ENCODE measurements around the gene ASRGL1. TPM values are rescaled to one million over a fixed set of nuclear protein-coding genes. Genes with fewer than 3 reads are reported as not detected.
A peak's percentile ranks its signal among the peaks of the same experiment; 100 is the strongest.

ASRGL1 gene
- total and polyA plus RNA-seq, 12 donors, result 0.48 to 17.2 (median 4.5) TPM

DNA sequence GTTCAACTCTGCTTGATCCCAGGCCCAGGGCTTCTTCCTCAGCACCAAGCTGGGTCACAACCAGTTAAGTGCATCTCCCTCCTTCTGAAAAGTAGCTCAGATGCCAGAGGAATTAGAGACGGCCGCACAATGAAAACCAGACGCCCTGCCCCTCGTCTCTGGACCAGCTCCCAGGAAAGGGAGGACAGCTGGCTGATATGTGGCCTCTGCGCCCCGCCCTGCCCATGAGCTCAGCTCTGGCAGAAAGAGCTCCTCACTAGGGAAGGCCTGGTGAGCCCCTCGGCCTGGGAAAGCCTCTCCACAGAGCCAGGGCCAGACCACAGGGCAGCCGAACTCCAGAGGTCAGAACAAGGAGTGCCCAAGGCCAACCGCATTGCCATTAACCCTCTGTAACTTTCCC is 63.5 kb downstream of the ASRGL1 start:
- 49 to 80% (median 54%) methylated on average over 1 to 9 of the region's 9 CpGs for WGBS, 4 donors
- intact Hi-C loops (cut with DNase I), result no loop called here
- Histone ChIP-seq H3K4me1 (replicated peaks in 1 of 2) (peaks cover 0 to 28% of the 10 kb centered on the region in 2 donors), H3K4me3 (no peak overlapping the region), H3K27me3 (no peaks in the 10 kb centered on the region), H3K27ac (peak overlapping the region in 2 of 5 donors; percentile 45 to 88), H3K9me3 (replicated peaks in 1 of 3) (no peaks in the 10 kb centered on the region), H3K36me3 (replicated peaks in 1 of 2) (no peaks in the 10 kb centered on the region)
- DNase-seq, result peak in 6 of 7 donors; percentile 49 to 88 (median 68)
- TF ChIP-seq POLR2A (IDR thresholded peaks at IDR 0.05), result no peak

DNA sequence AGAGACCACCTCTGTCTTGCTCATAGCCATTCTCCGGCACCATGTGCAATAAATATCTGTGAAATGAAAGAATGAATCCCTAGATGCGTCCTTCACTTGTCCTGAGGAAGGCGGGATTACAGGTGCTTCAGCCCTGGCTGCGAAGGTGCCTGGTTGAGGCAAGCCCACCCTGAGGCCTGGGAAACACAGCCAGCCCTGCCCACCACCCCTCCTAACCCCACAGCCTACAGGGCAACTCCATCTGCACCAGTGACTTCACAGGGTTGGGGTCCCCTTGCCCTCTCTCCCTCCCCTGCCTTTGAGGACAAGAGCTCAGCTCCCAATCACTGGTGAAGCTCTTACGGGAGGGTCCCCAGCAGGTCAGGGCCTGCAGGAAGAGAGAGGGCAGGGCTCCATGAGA is 64.1 kb downstream of the ASRGL1 start:
- no peak for TF ChIP-seq POLR2A (IDR thresholded peaks at IDR 0.05)
- no peaks in the 10 kb centered on the region for H3K9me3 ChIP-seq (replicated peaks in 1 of 3)
- no peaks in the 10 kb centered on the region for H3K27me3 ChIP-seq
- DNase-seq, result no peak
- peaks cover 0 to 28% of the 10 kb centered on the region in 2 donors for H3K4me1 ChIP-seq (replicated peaks in 1 of 2)
- intact Hi-C loops (cut with DNase I), result no loop called here
- H3K27ac ChIP-seq, result peak overlapping the region in 3 of 5 donors; percentile 15 to 88 (median 44)
- WGBS, 4 donors, result 69 to 94% (median 91%) methylated on average over 2 to 5 of the region's 5 CpGs
- H3K36me3 ChIP-seq (replicated peaks in 1 of 2), result no peaks in the 10 kb centered on the region
- H3K4me3 ChIP-seq, result no peak overlapping the region

DNA sequence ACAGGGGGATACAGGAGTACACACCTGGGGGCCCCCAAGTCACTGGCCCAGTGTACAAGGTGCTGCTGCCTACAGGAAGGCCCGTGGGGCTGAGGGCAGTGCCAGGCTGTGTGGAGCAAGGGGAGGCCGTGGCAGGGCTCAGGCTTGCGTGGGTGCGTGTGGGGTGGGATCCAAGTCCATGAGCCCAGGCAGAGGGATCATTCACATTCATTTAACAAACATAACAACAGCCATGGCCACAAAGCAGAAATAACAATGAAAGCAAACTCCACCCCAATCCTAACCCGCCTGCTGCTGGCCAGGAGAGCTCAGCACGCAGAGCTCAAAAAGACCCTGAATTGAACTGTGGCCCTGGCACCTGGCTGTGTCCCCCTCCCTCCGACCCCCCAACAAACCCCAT is 64.6 kb downstream of the ASRGL1 start:
- Histone ChIP-seq H3K4me3 (no peak overlapping the region), H3K9me3 (replicated peaks in 1 of 3) (no peaks in the 10 kb centered on the region), H3K27me3 (no peaks in the 10 kb centered on the region), H3K4me1 (replicated peaks in 1 of 2) (peaks cover 0 to 28% of the 10 kb centered on the region in 2 donors), H3K27ac (peak overlapping the region in 3 of 5 donors; percentile 8 to 88 (median 15)), H3K36me3 (replicated peaks in 1 of 2) (no peaks in the 10 kb centered on the region)
- intact Hi-C loops (cut with DNase I), result no loop called here
- 69 to 78% (median 73%) methylated on average over 7 of the region's 7 CpGs for WGBS, 4 donors
- no peak for TF ChIP-seq POLR2A (IDR thresholded peaks at IDR 0.05)
- TF ChIP-seq, protein P1, sequence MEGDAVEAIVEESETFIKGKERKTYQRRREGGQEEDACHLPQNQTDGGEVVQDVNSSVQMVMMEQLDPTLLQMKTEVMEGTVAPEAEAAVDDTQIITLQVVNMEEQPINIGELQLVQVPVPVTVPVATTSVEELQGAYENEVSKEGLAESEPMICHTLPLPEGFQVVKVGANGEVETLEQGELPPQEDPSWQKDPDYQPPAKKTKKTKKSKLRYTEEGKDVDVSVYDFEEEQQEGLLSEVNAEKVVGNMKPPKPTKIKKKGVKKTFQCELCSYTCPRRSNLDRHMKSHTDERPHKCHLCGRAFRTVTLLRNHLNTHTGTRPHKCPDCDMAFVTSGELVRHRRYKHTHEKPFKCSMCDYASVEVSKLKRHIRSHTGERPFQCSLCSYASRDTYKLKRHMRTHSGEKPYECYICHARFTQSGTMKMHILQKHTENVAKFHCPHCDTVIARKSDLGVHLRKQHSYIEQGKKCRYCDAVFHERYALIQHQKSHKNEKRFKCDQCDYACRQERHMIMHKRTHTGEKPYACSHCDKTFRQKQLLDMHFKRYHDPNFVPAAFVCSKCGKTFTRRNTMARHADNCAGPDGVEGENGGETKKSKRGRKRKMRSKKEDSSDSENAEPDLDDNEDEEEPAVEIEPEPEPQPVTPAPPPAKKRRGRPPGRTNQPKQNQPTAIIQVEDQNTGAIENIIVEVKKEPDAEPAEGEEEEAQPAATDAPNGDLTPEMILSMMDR (IDR thresholded peaks at IDR 0.05), result no peak
- no peak for DNase-seq

DNA sequence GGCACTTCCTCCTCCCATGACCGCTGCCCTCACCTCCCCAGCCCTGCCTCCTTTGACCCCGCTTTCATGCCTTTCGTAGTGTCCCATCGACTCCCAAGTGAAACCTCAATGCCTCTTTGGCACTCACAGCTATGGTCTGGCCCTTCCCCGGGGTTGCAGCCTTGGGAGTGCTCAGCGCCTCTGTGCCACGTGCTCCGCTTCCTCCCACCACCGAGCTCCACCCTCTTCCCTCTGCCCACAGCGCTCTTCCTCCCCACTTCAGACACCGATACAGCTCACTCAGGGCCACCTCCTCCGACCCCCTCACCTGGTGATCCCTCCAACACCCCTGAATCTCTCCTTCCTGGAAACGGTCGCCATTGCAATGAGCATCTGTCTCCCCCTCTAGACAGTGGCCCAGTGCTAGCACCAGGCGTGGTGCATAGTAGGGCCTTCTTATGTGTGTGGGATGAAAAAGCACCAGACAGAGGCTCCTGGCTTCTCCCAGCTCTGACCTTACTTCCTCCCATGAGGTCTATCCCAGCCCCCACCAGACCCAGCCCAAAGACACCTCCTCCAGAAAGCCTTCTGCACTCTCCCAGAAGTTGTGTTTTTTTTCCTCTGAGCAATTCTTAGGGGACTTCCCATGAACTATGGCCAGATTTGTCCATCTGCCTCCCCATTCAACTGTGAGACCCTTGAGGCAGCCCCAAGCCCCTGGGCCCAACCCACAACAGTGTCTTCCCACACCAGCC is 65.1 kb downstream of the ASRGL1 start:
- Histone ChIP-seq H3K9me3 (replicated peaks in 1 of 3) (no peaks in the 10 kb centered on the region), H3K36me3 (replicated peaks in 1 of 2) (no peaks in the 10 kb centered on the region), H3K4me3 (no peak overlapping the region), H3K27ac (peak overlapping the region in 2 of 5 donors; percentile 8 to 88), H3K4me1 (replicated peaks in 1 of 2) (peaks cover 0 to 28% of the 10 kb centered on the region in 2 donors), H3K27me3 (no peaks in the 10 kb centered on the region)
- intact Hi-C loops (cut with DNase I), result no loop called here
- 49 to 60% (median 53%) methylated on average over 15 of the region's 15 CpGs for WGBS, 4 donors
- peak in 6 of 7 donors; percentile 43 to 66 (median 54) for DNase-seq
- no peak for TF ChIP-seq POLR2A (IDR thresholded peaks at IDR 0.05)
- TF ChIP-seq, protein P1 (IDR thresholded peaks at IDR 0.05), result no peak

DNA sequence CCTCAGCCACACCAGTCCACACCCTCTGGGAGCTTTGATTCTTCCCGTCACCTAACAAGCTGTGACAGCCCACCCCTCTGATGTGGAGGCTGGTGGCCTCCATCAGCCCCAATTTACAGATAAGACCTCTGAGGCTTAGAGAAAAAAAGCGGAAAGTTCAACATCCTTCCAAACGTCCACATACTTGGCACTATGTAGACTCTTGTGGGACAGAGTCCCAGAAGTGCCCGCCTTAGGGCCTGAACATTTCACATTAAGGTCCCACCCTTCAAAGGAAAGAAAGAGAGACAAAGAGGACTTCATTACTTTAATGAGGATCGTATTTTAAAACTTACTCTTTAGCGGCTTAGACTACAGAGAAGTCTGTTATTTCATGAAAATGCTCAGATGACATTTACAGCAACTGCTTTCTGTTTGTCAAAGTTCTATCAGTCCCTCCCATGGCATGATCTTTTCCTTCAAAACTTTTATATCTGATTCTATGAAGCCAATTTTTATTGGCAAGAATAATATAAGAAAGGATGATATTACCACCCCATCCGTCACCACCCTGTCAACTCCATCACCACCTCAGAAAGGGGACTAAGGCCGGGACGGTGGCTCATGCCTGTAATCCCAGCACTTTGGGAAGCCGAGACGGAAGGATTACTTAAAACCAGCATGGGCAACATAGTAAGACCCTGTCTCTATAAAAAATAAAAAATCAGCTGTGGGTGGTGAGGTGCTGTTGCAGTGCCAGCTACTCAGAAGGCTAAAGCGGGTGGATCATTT is 65.9 kb downstream of the ASRGL1 start:
- H3K27me3 ChIP-seq, result no peaks in the 10 kb centered on the region
- peaks cover 0 to 25% of the 10 kb centered on the region in 2 donors for H3K4me1 ChIP-seq (replicated peaks in 1 of 2)
- H3K27ac ChIP-seq, result peak overlapping the region in 1 of 5 donors; percentile 88
- WGBS, 4 donors, result 82 to 89% (median 86%) methylated on average over 12 of the region's 12 CpGs
- intact Hi-C loops (cut with DNase I), result no loop called here
- no peak for TF ChIP-seq POLR2A (IDR thresholded peaks at IDR 0.05)
- TF ChIP-seq, protein P1 (IDR thresholded peaks at IDR 0.05), result no peak
- H3K36me3 ChIP-seq (replicated peaks in 1 of 2), result no peaks in the 10 kb centered on the region
- H3K9me3 ChIP-seq (replicated peaks in 1 of 3), result no peaks in the 10 kb centered on the region
- DNase-seq, result no peak
- no peak overlapping the region for H3K4me3 ChIP-seq
